GM23338 (cell line): ENCODE measurements around the gene CACNA2D4.

ENCODE experiments used
- CTCF ChIP-seq, 2 experiments: fragments of 200-600 bp in 1 of 2; sonication (generic) in 1 of 2; conservative IDR thresholded peaks; 2 replicates each; pipeline versions ENCODE4 v1.5.1 to v1.6.1; 2016 to 2017; ENCODE audit warnings: antibody characterized with exemption in 2 of 2, low read depth in 2 of 2, mild to moderate bottlenecking in 2 of 2, moderate library complexity in 1 of 2
- EZH2 ChIP-seq: fragments of 200-600 bp; sonication (generic); IDR thresholded peaks from one replicate; pipeline ENCODE4 v1.8.0; 2017; ENCODE audit warnings: antibody characterized with exemption, mild to moderate bottlenecking, low read depth; ENCODE audit not compliant: unreplicated experiment
- NANOG ChIP-seq: IDR thresholded peaks from 2 replicates; pipeline ENCODE4 v1.6.1; 2016; ENCODE audit warnings: antibody characterized with exemption, borderline replicate concordance
- POLR2AphosphoS5 ChIP-seq: IDR thresholded peaks from 2 replicates; pipeline ENCODE4 v1.6.1; 2016; ENCODE audit warnings: antibody characterized with exemption, low read depth
- REST ChIP-seq: IDR thresholded peaks from one replicate; pipeline ENCODE4 v1.6.1; 2018; ENCODE audit warnings: antibody characterized with exemption; ENCODE audit not compliant: unreplicated experiment
- STAT1 ChIP-seq: IDR thresholded peaks from one replicate; pipeline ENCODE4 v1.6.1; 2016; ENCODE audit warnings: antibody characterized with exemption; ENCODE audit not compliant: unreplicated experiment
- TF ChIP-seq, protein P1 (sequence below): IDR thresholded peaks from 2 replicates; pipeline ENCODE4 v1.6.1; 2016; ENCODE audit warnings: antibody characterized with exemption

DNA sequence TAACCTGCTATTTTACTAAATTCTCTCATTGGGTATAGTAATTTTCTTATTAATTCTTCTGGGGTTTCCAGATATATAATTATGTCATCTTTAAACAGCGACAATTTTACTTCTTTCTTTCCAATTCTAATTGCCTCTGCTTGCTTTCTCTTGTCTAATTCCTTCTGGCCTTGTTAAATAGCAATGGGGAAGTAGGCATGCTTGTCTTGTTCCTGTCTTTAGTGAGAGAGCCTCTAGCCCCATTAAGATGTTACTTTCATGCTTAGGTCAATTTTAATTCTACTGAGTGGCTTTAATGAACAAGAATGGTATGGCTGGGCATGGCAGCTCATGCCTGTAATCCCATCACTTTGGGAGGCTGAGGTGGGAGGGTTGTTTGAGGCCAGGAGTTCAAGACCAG lies 66.4 kb downstream of the CACNA2D4 start:
- TF ChIP-seq CTCF (conservative IDR thresholded peaks at IDR 0.05; ENCODE audit: low read depth in 2 of 2): no peak
- no peak for TF ChIP-seq STAT1
- no peak for TF ChIP-seq REST
- TF ChIP-seq, protein P1, sequence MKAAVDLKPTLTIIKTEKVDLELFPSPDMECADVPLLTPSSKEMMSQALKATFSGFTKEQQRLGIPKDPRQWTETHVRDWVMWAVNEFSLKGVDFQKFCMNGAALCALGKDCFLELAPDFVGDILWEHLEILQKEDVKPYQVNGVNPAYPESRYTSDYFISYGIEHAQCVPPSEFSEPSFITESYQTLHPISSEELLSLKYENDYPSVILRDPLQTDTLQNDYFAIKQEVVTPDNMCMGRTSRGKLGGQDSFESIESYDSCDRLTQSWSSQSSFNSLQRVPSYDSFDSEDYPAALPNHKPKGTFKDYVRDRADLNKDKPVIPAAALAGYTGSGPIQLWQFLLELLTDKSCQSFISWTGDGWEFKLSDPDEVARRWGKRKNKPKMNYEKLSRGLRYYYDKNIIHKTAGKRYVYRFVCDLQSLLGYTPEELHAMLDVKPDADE: no peak
- no peak for TF ChIP-seq EZH2
- TF ChIP-seq POLR2AphosphoS5: no peak
- TF ChIP-seq NANOG: no peak
